HG03039 (cell line): ENCODE data around the gene USP6NL.
"Not testable (repeated sequence)": the region's sequence is repeated elsewhere in the genome, so short reads cannot be mapped to it uniquely, and the experiment has no call there.

Experiments used
- ATAC-seq: cut with Tn5 transposase; IDR thresholded peaks from one replicate; pipeline ENCODE4 v1.9.1; 2021; ENCODE audit warnings: mild to moderate bottlenecking, moderate library complexity; ENCODE audit not compliant: unreplicated experiment

USP6NL gene

DNA sequence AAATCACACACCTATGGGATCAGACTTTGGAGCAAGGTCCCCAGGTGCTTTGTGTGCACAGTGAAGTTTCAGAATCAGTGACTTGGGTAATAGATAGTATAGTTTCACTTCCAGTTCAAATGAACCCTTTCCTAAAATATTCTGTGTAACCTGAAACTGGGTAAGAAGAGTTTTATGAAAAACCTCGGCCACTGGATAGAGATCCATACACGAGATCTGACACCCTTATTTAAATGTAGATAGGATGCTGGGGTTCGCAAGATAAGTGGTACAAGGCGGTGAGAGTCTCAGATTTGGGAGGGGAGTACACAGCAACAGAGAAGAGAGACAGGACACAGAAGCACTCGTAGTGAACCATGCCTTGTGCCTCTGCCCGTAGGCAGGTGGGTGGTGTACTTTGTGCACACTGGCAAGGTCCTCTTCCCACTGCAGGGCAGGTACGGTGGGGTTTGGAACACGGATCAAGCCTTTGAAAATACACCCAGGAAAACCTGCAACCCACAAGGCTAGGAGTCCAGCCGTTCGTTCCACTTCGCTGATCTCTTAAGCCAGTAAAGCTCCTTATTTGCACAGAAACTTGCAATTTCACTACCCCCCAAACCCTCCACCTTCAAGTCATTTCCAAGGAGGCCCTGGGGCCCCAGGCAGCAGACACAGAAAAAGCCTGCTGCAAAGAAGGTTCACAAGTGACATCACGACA lies 162.8 kb downstream of the USP6NL start:
- peak; percentile 71 for ATAC-seq

GRCh38 chr10:11448190-11448544 lies 163.3 kb downstream of the USP6NL start:
- ATAC-seq, result peak; percentile 45

DNA sequence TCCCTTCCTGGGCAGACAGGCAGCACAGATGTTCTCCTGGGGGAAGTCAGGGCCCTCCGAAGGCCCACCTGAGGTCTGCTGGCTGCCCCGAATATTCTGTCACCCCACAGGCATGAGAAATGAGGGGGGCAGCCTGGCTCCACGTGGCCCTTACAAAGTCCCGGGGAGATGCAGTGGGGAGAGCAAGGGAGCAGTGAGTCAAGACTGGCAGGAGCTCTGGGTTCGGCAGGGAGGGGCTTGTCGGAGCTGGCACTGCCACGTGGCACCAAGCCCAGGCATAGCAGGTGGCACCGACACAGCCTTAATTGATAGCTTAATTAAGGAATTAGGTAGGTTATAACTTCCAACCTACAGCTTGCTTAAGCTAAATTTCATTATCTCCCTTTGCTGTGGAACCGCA lies 163.9 kb downstream of the USP6NL start:
- ATAC-seq, result no peak

DNA sequence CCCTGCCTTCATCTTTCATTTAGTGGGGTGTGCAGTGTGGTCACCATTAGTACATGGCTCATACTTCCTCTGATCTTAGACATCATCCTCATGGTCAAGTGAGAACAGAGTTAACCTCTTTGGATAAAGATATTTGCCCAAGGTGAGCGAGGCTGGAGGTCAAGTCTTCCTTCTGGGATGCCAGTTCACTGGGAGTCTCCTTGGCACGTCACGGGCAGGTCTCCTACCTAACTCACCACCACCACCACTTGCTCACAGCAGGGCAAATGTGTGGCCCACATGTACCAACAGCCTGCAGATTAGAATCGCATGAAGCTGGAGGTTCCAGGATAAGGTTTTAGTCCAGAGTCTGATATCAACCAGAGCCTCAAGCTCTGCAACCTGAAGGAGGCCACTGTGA lies 164.6 kb downstream of the USP6NL start:
- ATAC-seq, result no peak

- ATAC-seq, result no peak
Measured at GRCh38 chr10:11446133-11446532, 165.3 kb downstream of the USP6NL start.

GRCh38 chr10:11444531-11445228 lies 166.8 kb downstream of the USP6NL start:
- ATAC-seq, result no peak

GRCh38 chr10:11444155-11444530 lies 167.3 kb downstream of the USP6NL start:
- ATAC-seq, result no peak

DNA sequence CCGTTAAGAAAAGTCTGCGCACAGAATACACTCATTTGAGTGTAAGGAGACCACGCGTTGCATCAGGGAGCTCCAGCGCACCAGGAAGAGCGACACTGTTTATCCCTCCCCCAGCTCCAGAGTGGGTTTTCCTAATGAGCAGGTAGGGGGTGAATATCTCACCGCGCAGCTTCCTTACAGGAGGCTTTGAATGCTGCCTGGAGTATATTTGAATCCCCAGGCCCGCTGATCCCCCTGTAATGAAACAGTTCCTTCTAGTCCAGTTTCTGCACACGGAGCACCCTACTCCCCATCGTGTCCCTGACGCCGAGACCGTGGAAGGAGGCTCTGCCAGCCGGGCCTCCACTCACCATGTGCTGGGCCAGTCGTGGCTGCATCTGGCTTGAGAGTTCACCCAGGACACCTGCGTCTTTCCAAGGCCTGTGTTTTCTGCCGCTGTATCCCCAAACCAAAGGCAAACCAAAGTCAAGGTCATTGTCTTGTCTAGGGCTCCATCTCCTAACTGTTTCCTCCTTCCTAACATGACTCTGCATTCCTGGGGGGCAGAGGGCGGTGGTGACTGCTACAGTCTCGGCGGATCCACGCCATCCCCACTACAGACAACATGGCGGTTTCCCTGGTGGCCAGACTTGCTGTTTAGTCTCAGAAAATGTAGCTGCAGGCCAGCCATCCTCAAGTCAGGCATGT lies 167.8 kb downstream of the USP6NL start:
- ATAC-seq, result no peak

DNA sequence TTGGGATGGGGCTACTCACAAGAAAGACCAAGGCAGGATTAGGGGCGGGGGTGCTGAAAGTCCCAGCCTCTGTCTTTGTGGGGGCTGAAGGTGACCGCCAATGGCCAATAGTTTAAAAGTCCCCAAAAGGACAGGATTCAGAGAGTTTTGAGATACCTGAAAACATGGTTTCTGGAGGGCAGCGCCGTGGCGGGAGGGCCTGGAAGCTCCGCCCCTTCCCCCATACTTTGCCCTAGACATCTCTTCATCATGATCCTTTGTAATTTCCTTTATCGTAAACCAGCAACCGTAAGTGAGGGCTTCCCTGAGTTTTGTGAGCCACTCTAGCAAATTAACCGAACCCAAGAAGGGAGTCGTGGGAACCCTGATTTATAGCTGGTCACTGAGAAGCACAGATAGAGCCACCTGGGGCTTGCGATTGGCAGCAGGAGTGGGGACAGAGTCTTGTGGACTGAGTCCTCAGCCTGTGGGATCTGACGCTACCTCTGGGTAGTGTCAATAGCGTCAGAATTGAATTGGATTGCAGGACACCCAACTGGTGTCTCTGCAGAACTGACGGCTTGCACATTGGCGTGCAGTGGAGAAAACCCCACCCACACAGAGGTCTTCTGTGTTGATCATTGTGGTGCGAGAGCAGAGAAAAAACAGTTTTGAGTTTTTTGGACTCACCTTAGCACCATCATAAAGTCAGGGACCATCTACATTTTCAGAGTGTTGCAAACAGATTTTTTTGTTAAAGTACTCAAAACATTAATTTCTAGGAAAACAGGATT lies 169.3 kb downstream of the USP6NL start:
- ATAC-seq, result no peak

DNA sequence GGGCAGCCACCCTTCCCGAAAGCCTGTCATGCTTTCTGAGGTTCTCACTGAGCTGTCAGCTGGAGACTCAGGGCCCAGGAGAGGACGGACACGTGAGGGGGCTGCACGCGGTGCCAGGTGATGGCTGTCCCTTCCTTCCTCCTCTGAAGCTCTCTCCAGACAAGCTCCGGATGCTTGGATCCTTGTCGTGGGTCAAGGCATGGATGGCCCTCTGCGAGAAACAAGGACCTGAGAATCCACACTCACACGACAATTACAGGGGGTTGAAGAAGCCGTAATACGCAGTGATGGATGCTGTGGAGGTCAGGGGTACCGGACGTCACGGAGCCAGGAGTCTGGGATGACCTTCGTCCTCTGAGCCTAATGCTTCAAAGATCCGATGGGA lies 170.3 kb downstream of the USP6NL start:
- ATAC-seq, result no peak

DNA sequence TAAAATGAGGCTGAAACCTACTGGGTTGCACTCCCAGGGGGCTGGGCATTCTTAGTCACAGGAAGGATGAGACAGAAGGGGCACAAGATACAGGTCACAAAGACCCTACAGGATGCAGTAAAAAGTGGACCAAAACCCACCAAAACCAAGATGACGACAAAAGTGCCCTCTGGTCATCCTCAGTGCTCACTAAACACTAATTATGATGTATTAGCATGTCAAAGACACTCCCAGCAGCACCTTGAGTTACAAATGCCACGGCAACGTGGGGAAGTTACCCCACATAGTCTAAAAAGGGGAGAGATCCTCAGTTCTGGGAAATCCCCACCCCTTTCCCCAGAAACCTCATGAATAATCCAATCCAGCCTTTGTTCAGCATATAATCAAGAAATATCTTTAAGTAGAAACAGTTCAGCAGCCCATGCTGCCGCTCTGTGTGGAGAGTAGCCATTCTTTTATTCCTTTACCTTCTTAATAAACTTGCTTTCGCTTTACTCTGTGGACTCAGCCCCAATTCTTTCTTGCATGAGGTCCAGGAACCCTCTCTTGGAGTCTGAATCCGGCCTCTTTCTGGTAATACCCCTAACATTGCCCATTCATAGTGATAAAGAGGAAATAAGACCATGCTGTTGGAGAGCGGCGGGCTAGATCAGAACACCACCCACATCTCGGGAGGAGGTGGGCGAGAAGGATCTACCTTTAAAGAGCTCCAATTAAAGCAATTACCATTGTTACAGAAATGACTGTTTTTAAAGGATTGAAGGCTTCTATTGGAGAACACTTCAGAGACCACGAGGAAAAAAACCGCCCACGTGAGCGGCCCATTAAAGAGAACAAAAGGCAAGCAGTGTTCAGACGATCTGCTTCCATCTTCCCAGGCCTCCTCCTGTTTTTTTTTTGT lies 170.9 kb downstream of the USP6NL start:
- no peak for ATAC-seq

DNA sequence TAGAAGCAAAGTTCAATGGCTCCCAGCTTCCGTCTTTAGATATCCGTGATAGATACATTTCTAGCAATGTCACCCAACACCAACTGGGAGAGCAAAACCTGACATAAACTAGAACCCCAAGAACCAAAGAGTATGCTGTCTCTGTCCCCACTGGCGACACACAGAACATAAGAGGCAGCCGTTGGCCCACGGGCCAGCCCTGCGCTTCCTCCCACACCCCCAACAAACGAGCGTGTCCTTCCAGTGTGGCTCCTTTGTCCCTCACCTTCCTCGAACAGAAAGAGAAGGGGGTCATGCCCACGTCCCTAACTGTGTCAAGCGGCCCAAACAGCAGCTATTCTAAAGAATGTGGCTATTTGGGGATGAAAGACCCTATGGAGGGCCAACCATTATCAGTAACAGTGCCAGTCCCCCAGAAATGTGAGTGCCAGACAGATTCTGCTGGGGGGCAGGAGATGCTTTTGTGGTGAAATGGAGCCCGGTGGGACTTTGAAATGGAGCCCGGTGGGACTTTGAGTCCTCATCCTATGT lies 171.9 kb downstream of the USP6NL start:
- ATAC-seq, result no peak

- no peak for ATAC-seq
Measured at GRCh38 chr10:11437391-11438142, 173.9 kb downstream of the USP6NL start.

DNA sequence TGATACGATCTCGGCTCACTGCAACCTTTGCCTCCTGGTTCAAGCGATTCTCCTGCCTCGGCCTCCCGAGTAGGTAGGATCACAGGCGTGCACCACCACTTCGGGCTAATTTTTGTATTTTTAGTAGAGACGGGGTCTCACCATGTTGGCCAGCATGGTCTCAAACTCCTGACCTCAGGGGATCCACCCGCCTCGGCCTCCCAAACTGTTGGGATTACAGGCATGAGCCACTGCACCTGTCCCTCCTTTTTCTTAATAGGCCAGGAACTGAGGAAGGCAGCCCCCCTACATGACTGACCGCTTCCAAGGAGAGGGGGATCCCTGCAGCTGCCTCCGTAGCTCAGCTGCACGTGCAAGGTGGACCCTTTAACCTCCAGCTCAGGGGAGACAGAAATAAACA lies 175.0 kb downstream of the USP6NL start:
- ATAC-seq, result not testable (repeated sequence)

DNA sequence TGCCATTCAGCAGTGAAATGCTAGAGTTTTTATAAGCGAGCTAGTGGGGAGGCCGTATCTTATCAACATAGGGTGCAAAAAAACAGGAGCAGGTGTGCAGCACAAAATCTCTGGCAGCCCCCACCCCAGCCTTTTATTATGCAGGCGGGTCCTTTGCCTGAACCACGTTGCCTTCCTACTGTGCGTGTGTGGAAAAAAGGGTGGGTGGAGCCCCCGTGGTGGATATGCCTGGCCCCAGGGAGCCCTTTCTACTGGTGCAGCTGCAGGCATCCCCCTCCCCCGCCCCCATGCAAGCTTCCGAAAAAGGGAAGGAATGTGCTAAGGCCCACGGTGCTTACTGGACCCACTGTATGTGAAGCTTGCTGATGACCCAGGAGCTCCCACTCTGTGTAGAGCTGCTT lies 175.9 kb downstream of the USP6NL start:
- no peak for ATAC-seq

GRCh38 chr10:11434324-11434723 lies 177.1 kb downstream of the USP6NL start:
- ATAC-seq, result no peak

- ATAC-seq, result no peak
Measured at GRCh38 chr10:11433657-11434056, 177.8 kb downstream of the USP6NL start.

DNA sequence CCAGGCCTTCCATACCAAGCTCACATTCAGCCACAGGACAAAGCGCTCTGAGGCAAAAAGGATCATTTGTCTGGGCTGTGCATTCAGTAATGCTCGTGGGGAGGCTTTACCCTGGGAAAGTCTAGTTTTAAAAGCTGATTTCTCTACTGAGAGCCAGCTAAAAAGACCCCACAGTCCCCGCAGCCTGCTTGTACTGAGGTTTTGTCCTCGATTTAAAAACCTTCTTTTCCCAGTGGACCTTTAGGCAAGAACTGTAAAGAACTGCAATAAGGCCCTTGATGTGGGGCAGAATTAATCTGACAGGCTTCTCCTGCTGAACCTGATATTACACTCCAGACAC lies 180.3 kb downstream of the USP6NL start:
- no peak for ATAC-seq

- ATAC-seq, result no peak
Measured at GRCh38 chr10:11430421-11431215, 180.8 kb downstream of the USP6NL start.
